IMR-90 (cell line): Measurements from ENCODE around the gene CASKIN1.

Experiments
- CTCF ChIP-seq: conservative IDR thresholded peaks from 2 replicates; pipeline ENCODE4 v1.5.1; 2012; ENCODE audit warnings: mild to moderate bottlenecking, low read depth, low read length, improper control_type of control experiment
- FOS ChIP-seq: fragments of 150-350 bp; IDR thresholded peaks from 2 replicates; pipeline ENCODE4 v1.6.1; 2016; ENCODE audit warnings: low read depth, low read length
- POLR2A ChIP-seq: IDR thresholded peaks from 2 replicates; pipeline ENCODE4 v1.6.1; 2012; ENCODE audit warnings: mild to moderate bottlenecking, low read depth, low read length
- USF2 ChIP-seq: fragments of 150-350 bp; IDR thresholded peaks from 2 replicates; pipeline ENCODE4 v1.6.1; 2017; ENCODE audit warnings: mild to moderate bottlenecking, antibody characterized with exemption, low read length, low read depth

GRCh38 chr16:2152695-2153506 lies 43.5 kb downstream of the CASKIN1 start:
- TF ChIP-seq FOS (no peak), CTCF (no peak), USF2 (no peak), POLR2A (0 out of 2 replicates have a peak, but pooled peaks have one; percentile 39)
